GM19238 (cell line): ENCODE measurements around the gene RSAD1.
A peak's percentile ranks its signal among the peaks of the same experiment; 100 is the strongest.

Experiments used
- DNase-seq: peaks from one replicate; pipeline ENCODE4 v3.0.0; 2011; ENCODE audit warnings: low spot score; ENCODE audit not compliant: insufficient read length

Gene RSAD1

DNA sequence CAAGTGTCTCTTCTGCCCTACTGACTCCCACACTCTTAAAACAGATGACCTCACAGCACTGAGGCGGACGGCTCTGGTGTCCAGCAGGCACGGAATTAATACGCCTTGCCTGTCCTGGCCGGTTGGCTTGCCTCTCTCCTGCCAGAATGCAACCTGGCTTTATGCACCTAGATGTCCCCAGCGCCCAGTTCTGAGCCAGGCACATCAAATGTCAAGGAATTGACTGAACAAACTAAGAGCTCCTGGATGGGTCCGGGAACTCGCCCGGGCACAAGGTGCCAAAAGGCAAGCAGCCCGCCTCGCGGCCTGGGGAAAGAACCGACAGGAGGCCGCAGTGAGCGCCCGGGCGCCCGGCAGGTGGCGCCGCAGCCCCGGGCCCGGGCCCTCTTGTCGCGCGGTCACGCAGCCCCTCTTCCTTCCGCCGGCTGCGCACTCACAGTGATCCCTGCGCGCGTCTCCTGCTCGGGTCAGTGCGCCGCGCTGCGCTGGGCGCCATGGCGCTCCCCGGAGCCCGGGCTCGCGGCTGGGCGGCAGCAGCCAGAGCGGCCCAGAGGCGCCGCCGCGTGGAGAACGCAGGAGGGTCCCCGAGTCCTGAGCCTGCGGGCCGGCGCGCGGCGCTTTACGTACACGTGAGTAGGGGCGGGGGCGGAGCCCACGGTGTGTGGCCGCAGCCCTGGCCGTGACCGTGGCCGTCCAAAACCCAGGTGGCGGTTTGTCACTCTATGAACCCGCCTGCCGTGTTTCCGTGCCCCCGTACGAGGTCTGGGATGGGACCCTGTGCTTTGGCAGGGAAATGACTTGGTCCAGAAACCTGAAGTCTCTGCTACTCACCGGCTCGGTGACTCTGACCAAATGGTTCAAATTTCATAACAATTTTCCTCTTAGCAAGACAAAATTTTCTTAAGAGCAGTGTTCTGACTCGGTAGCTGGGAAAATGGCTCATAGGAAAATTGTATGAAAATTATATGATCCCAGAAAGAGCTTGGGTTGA lies at the start of gene RSAD1:
RSAD1 (plus strand) TSS at position 470 of the 991 bp plus-strand sequence; CDS start at position 495, 25 bp downstream.
- DNase-seq = peak; percentile 88

DNA sequence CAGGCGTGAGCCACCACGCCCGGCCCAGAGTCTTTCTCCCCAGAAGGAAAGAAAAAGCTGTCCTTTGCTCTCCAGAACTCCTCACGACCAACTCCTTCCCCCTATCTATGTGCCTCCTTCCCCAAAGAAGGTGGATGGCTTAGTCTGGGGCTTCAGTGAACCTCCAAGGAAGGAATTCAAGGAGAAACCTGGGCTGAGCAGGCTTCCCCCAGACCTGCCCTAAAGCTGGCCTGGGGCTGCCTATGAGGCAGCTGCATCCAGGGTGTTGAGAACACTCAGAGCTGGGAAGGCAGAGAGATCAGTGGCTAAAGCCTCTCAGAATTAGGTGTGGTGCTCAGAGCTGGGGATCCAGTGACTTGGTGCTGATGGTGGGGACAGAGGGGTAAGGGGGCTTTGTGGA lies 48.9 kb upstream of the RSAD1 start:
- DNase-seq = no peak

DNA sequence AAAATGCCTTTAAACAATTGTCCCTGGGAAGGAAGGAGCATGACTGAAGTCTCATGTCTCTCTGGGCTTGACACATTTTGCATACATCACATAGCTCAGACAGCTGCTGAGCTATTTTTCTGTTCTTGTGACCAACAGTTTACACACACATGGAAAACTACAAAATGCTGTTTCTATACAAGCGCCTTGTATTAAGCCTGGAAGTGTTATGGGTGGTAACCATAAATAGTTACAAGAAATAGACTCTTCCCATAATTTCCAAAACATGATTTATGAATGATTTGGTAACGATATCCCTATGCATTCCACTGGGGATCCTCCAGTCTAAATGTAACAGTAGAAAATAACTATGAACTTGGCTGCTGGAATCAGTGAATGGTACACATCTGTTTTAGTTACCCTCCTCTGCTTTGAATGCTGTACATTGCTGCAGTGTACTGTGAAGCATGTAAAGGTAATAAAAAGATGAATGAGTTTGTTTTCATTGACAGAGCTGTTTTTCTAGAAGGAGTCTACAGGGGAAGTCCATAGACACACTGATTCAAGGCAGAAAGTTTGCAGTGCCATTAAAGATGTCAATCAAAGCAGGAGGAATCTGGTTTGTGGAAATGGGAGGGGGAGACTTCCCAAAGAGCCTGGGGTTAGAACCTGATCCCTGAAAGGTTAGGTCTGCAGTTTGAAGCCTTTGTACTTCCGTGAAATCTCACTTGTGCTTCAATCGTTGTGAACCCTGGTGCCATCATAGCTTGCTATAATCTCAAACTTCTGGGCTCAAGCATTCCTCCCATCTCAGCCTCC lies 47.6 kb upstream of the RSAD1 start:
- no peak for DNase-seq

DNA sequence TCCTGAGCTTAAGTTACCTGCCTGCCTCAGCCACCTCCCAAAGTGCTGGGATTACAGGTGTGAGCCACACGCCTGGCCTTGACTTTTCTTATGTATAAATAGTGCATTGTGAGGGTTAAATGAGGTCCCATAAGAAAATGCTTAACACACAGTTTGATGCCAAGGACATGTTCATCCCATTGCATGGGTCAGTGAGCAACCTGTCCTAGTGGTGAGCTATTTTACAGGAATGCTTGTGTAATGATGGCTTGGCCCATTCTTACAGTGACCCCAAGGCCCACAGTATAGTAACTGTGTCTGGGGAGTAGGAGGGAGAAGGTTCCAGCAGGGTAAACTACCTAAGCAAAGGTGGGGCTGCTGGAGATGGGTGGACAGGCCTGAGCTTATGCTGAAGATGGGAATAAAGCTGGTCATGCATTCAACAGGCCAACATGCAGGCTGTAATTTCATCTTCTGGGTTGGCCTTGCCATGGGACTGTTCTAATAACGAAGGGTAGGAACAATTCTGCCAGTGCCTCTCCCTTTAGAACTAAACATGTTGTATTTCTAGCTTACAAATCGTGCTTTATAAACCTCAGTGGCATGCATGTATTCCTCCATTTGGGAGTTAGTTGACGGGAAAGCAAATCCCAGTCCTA lies 46.4 kb upstream of the RSAD1 start:
- no peak for DNase-seq

DNA sequence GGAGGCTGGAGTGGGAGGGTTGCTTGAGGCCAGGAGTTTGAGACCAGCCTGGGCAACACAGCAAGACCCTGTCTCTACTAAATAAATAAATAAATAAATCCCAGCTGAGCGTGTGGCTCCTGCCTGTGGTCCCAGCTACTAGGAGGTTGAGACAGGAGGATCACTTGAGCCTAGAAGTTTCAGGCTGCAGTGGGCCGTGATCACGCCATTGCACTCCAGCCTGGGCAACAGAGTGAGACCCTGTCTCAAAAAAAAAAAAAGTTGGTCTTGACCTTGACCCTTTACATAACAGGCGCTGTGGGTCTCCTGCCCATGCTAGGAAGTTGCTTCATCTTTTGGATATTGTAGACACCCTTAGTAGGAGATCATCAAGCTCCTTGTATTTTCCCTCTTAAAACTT lies 41.3 kb upstream of the RSAD1 start:
- no peak for DNase-seq

DNA sequence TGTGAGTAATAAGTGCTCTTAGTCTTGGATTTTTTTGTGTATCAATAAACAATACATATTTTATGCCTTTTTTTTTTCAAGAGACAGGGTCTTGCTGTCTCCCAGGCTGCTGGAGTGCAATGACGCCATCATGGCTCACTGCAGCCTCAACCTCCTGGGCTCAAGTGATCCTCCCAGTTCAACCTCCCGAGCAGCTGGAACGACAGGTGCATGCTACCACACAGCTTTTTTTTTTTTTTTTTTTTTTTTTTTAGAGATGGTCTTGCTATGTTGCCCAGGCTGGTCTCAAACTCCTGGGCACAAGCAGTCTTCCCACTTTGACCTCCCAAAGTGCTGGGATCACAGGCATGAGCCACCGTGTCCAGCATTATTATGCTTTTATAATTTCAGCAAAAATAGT lies 39.7 kb upstream of the RSAD1 start:
- DNase-seq = no peak

DNA sequence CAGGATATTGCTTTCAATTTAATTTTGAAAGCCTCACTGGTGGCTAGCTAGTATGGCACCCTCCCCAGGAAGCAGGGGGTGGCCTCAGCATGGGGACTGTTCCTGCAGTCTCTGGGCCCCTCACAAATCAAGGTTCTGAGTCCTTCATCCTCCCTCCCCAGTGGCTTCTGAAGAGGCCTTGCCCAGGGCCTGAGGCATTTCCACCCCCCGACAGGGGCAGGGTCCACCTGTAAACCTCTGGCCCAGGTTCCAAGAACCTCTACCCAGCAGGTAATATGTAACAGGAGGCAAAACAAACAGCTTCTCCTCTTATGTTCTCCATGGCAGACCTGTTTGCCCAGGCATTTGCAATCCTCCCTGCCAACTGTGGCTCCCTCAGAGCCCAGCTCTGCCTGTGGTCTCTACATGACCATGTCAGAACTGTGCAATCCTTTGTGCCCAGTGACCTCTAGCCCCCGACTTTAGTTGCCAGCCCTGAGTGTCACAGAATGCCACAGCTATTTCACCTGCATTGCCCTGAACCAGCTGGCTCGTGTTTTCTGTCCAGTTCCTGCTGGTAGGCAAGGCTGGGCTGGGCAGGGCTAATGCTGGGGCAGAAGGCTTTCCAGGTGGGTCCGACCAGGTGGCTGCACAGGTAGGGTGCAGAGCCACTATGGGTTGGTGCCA lies 38.4 kb upstream of the RSAD1 start:
- DNase-seq = no peak

DNA sequence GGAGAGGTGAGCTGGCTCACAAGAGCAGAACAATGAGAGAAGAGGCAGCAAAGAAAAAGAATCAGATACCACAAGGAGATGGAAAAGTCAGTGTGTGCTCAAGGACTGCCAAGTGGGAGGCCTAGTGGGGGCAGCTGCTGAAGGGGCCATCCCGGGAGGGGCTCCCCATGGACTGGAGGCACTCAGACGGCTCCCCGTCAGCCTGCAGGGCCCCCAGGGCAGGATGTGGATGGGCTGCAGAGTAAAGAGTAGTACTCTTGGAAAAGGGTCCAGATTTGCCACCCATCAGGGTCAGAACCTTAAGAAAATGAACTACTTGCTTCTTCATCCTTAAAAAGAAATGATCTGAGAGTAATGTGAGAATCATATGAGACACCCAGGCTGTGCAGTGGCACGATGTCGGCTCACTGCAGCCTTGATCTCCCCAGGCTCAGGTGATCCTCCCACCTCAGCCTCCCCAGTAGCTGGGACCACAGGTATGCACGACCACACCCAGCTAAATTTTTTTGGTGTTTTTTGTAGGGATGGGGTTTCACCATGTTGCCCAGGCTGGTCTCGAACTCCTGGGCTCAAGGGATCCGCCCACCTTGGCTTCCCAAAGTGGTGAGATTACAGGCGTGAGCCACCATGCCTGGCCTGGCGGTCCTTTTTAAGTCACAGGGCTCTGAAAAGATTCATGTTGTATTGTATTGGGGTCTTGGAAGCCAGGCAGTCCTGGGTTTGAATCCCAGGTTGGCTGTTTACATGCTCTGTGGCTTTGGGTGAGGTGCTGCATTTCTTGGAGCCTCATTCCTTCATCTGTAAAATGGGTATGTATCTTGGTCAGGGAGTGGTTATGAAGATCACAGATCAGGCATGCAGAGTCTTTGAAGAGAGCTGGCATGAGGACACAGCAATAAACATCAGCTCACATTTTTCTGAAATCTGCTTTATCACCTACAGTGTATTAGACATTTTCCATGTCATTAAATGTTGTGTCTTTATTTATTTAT lies 37.5 kb upstream of the RSAD1 start:
- DNase-seq = no peak

DNA sequence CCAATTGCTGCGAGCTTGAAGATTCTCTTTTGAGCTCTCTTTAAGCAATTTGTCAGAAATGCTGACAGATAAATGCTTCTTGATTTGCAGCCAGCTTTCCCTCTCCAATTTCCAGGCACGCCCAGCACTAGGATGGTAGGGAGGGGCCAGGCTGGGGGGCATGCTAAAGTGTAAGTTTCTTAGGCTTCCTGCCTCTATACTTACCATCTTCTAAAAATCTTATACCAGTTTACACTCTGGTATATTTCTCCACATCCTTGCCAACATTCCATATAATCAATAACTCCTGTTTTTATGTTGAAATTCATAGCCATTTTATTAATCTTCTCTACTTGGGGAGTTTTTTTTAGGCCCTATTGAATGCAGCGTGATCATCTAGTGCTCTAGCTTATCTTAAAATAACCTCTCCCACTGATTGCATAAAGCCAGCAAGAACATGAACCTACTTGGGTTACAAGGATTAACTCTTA lies 35.1 kb upstream of the RSAD1 start:
- DNase-seq = no peak

DNA sequence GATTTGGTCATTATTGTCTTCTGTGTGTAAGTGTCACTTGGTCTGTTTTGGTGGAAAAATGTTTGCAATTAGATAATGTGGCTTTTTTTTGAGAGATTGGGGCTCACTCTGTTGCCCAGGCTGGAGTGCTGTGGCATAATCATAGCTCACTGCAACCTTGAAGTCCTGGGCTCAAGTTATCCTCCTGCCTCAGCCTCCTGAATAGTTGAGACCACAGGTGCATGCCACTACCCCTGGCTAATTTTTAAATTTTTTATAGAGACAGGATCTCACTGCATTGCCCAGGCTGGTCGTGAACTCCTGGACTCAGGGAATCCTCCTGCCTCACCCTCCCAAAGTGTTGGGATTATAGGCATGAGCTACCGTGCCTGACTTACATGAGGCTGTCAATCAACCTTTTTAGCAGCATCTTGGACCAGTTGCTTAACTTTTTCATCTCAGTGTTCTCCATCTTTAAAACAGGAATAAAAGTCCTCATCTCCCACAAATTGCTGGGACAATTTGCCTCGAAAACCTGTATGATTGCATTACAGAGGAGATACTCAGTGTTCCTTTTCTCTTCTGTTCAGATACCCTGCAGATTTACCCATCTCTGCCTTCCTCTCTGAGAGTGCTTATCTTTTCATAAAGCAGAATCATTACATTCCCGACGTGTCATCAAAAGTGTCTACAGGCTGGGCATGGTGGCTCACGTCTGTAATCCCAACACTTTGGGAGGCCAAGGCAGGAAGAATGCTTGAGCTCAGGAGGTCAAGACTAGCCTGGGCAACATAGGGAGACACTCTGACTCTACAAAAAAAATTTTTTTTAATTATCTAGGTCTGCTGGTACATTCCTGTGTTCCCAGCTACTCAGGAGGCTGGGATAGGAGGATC lies 33.6 kb upstream of the RSAD1 start:
- no peak for DNase-seq

DNA sequence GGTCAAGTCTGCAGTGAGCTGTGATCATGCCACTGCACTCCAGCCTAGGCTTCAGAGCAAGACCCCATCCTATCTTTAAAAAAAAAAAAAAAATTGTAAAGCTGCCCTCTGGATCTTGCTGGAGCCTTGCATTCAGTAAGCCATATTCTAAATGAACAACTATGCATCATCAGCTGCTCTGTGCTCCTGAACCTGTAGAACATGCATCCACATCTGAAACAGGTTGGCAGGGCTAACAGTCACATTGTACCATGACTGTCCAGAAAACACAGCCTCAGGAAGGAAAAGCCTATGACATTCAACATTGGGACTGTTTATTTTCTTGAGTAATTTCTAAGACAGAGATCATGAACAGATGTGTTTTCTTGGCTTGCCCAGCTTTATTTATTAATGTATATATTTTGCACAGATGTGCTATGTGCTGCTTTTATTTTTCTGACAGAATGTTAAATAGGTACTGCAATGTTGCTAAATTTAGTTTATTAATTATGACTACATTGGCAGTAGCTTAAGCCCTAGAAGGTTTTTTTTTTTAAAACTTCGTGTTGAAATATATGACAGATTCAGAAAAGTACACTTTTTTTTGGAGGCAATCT lies 32.8 kb upstream of the RSAD1 start:
- DNase-seq = no peak

DNA sequence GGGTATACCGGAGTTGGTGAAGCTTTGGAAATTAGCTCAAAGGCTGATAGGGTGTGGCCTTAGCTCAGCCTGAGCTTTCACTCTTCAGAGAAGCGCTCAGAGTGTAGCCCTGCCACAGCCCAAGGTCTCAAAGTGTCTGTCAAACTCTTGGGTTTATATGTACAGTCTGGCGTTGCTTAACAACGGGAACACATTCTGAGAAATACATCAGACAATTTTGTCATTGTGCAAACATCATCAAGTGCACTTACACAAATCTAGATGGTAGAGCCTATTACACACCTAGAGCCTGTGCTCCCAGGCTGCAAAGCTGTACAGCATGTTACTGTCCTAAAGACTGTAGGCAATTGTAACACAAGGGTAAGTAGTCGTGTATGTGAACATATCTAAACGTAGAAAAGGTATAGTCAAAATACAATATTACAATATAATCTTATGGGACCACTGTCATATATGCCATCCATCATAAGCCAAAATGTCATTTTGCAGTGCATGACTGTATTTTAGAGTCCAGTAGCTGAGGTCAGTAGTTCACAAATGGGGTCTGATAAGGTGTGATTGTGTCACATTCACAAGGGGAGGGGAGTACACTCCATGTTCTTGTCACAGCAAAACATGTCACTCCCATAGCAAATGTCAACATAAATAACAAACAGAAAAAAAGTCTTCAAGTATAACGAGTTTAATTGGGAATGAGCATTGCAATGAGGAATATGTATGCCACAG lies 30.6 kb upstream of the RSAD1 start:
- DNase-seq = no peak

DNA sequence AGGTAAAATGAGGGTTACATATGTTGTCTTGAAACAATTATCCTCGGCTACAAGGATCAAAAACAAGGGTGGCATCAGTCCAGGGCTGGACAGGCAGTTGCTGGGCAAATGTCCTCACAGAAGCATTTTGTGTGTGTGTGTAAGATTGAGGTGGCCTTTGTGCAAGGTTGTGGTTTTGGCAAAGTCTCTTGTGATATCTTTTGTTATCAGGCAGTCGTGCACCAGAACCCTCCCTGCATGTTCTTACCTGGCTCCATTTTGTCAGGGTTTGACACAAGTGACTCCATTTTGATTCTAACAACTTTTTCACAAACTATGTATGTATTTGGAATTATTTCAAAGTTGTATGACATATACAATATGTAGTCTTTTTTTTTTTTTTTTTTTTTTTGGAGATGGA lies 30.0 kb upstream of the RSAD1 start:
- no peak for DNase-seq

DNA sequence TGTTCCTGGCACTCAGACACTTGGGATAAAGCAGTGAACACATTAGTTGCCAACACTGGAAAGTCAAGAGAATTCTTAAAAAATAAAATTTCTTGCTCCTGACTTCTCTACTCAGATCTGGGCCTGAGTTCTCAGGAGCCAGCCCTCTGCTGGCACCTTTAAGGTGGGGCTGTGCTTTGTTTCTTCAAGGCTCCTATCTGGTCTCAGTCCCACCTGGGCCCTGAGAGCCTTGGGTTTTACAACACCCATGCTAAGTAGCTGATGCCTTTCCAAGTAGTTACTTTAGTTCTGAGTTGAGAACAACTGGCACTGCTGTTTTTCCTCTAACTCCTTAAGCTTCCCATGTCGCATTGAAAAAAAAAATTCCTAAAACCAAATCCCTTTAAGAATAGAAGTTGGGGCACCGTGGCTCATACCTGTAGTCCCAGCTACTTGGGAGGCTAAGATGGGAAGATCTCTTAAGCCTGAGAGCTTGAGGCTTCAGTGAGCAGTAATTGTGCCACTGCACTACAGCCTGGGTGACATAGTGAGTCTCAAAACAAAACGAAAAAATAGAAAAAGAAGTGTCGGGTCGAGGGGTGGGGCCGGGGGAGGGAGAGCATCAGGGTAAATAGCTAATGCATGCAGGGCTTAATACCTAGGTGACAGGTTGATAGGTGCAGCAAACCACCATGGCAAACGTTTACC lies 26.6 kb upstream of the RSAD1 start:
- no peak for DNase-seq

DNA sequence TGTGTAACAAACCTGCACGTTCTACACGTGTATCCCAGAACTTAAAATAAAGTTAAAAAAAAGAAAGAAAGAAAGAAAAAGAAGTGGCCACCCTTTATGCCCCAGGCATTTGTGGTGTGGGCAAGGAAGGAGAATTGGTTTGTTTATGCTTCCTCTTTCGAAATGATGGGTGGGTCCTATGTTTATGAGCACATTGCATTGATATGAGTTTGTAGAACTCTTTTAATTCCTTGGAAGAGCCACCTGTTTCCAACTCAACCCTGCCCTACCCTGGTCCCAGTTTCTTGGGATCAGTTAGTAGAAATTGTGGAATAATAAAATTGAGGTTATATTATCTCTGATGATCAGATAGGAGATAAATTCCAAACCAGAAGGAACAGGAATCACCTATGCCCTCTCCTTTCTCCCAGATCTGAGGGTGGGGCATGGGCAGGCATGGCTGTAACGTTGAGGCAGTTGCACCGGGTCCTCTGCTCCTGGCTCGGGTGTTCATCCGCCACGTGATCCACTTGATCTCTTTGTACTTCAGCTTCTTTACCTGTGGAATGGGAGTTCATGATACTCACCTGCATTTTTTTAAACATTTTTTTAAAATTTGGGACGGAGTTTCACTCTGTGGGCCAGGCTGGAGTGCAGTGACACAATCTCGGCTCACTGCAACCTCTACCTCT lies 25.9 kb upstream of the RSAD1 start:
- no peak for DNase-seq

DNA sequence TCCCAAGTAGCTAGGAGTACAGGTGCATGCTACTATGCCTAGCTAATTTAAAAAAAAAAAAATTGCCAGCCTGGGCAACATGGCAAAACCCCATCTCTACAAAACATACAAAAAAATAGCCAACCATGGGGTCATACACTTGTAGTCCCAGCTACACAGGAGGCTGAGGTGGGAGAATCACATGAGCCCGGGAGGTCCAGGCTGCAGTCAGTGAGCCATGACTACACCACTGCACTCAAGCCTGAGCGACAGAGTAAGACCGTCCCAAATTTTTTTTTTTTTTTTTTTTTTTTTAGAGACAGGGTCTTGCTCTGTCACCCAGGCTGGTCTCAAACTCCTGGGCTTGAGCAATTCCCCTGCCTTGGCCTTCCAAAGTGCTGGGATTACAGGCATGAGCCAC lies 24.8 kb upstream of the RSAD1 start:
- DNase-seq = no peak

DNA sequence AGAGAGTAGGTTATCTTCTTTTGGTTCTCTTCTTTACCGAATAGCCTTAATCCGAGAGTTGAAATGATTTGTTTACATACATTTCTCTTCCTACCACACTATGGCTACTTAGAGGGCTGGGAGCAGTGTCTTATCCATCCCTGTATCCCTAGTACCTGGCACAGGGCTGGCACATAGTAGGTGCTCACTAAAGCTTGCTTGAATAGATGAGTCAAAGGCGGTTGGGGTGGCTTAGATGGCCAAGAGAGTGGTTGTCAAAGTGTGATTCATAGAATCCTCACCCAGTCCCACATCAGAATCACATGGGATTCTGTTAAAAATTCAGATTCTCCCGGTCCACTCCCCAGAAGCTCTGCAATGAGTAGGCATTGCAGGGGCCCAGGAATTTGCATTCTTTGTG lies 21.0 kb upstream of the RSAD1 start:
- DNase-seq = no peak
